Epithelial cell of proximal tubule (primary cell): ENCODE data around the gene TRPC4. TPM values are rescaled to one million over a fixed set of nuclear protein-coding genes. Genes with fewer than 3 reads are reported as not detected.

Source experiments
- DNase-seq: peaks from one replicate; pipeline ENCODE4 v3.0.0-alpha.2; 2011; ENCODE audit warnings: low read depth
- H3K4me3 ChIP-seq: 2 replicates; pipeline ENCODE4 v1.5.1; 2011; ENCODE audit warnings: low read depth, mild to moderate bottlenecking, low read length
- total RNA-seq: library from RNA; depleted of rRNA; stranded (reverse); fragments of >200 nt; gene quantifications from 2 replicates; pipeline ENCODE4 v1.2.3, GENCODE V29; 2015
- TF ChIP-seq, protein P1 (sequence below): conservative IDR thresholded peaks from 2 replicates; pipeline ENCODE4 v1.5.1; 2012; ENCODE audit warnings: low read depth, mild to moderate bottlenecking, low read length

The TRPC4 gene
- total RNA-seq, 1 donor from 2014 or later, result 2.4 TPM

DNA sequence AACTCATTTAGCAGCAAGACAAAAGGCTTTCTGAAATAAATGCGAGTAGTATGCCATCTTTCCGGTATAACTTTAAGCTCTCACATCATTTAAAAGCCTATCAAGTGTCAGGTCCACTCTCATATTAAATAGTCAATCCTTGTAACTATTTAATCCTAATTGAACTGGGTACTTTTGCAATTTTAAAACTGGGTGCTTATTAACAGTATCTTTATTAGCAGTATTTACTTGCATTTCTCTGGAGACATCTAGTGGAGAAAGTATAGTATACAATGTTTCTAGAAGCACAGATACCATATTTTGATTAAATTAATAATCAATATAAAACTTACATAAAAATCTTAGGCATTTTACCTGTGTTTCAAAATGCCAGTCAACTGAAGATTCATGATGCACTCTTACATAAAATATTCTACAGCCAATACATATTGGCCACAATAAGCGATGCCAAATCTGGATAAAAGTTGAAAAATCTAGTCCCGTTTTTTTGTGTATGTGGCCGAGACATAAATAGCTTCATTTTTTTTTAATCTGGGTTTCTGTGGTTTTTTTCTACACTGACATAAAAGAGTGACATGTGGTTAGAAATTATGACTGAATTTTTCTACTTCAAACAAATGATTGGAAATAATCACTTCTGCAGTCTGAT lies 266.7 kb downstream of the TRPC4 start:
- no peak for DNase-seq
- no peak overlapping the region for H3K4me3 ChIP-seq
- TF ChIP-seq, protein P1, sequence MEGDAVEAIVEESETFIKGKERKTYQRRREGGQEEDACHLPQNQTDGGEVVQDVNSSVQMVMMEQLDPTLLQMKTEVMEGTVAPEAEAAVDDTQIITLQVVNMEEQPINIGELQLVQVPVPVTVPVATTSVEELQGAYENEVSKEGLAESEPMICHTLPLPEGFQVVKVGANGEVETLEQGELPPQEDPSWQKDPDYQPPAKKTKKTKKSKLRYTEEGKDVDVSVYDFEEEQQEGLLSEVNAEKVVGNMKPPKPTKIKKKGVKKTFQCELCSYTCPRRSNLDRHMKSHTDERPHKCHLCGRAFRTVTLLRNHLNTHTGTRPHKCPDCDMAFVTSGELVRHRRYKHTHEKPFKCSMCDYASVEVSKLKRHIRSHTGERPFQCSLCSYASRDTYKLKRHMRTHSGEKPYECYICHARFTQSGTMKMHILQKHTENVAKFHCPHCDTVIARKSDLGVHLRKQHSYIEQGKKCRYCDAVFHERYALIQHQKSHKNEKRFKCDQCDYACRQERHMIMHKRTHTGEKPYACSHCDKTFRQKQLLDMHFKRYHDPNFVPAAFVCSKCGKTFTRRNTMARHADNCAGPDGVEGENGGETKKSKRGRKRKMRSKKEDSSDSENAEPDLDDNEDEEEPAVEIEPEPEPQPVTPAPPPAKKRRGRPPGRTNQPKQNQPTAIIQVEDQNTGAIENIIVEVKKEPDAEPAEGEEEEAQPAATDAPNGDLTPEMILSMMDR, result peak; percentile 50

DNA sequence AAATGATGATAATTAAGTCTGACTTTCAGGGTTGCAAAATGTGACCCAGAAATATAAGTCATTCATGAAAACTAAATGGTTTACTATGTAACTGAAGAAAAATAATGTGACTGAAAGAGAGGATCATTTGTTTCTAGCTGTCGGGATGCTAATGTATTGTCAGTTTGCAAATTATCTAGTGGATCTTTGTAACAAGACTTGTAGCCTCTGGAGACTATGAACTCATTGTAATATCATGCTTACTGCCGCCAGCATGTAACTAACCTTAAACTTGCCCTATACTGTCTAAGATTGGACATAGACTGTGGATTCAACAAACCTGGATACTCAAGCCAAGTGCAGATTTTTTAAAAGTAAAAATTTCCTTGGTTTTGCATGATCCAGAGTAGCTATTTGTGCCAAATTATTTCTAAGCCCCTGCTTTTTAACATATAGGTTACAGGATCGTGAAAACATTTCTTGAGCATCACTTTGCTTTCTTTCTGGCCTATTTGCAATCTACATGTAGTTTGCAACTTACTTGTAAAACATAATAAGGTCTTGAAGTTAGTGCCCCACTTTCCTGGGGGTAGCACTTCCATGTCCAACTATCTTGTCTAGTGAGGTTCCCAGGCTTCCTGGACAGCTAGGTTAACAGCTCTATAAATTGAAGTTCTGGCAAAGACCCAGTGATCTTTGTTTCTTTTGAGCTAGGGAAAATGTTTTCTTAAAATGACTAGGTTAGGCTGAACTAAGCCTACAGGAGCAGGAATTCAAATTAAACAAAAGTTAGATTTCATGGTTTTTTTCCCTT lies 267.7 kb downstream of the TRPC4 start:
- DNase-seq, result no peak
- TF ChIP-seq, protein P1, result no peak

DNA sequence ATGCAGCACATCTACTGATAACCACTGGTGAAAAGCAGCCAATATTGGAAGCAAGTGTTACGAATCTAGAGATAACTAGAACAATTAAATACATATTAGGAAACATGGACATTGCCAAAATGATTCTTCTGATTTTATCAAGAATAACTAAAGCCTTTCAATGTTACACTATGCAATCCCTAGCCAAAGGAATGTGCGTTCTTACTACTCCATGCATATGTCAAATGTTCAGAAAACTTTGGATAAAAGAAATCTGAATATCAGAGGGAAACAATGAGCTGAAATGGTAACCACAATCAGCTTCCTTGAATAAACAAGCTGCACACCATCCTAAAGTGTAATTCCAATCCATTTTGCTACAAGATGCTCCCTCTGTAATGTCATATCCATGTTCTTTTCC lies 270.1 kb downstream of the TRPC4 start:
- no peak for DNase-seq
- H3K4me3 ChIP-seq, result no peak overlapping the region
- TF ChIP-seq, protein P1, result no peak

More for the DNA sequence above, 267.7 kb downstream of the TRPC4 start:
- no peak overlapping the region for H3K4me3 ChIP-seq

DNA sequence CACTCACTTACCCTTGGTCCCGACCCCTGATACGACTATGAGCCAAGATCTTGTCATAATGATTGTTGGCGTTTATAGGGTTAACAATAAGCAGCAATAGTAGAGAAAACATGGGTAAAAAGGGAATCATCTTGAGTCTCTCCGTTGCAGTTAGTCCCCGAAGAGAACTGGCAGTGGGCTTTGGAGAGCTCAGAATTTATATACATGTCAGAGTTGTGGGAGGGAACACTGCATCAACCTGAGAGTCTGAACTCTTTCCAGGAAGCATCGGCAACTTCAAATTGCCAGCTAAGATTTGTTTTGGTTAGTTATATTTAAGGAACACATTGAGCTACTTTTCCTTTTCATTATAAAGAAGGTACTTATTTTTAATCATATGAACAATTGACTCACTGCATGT lies 271.0 kb downstream of the TRPC4 start, which contains the start of gene POSTN:
Gene POSTN, minus strand, starts transcription at position 172 of the 400 bp plus-strand sequence. Its CDS starts 42 bp downstream, at position 130.
- TF ChIP-seq, protein P1, result no peak
- no peak within 1 kb of the TSS for H3K4me3 ChIP-seq
- no peak for DNase-seq

DNA sequence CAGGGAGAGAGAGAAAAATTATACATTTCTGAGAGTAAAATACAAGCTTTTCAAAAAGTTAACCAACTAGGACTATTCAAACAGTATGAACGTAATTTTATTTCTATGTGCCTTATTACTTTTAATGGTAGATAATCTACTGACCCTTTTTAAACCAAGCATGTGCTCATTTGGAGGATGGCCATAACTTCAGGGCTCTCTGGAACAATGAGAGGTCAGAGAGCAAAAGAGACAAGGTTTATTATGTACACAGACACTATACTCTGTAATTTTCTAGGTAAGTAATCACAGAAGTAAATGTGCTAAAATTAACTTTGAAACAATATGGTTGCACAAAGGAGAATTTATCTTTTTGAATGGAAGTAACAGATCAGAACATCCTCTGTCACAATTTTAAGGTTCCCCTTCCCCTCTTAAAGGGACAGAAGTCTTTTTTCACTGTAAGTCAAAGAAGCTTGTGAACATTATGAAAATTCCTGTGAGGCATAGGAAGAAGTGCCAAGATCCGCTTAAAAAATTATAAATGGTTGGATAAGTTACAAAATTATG lies 272.0 kb downstream of the TRPC4 start:
- TF ChIP-seq, protein P1, result no peak
- no peak overlapping the region for H3K4me3 ChIP-seq
- DNase-seq, result no peak

DNA sequence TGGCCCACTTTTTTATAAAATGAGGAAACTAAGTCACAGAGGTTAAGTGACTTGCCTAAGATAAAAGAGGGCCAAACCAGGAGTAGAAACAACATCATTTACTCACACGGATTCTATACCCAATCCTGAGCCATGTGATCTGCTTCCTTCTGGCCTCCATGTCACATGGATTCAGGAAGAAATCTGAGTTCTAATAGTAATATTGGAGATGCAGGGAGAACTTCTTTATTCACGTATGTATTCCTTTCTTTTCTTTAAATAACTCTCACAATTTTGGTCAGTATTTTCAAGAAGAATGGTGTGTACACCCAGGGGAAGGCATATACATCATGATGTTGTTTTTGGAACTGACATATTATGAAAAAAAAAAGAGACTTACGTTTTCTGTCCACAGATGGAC lies 272.8 kb downstream of the TRPC4 start:
- DNase-seq, result no peak
- H3K4me3 ChIP-seq, result no peak overlapping the region
- TF ChIP-seq, protein P1, result no peak
